ENCODE data around the gene CCDC174.

CCDC174 gene

DNA sequence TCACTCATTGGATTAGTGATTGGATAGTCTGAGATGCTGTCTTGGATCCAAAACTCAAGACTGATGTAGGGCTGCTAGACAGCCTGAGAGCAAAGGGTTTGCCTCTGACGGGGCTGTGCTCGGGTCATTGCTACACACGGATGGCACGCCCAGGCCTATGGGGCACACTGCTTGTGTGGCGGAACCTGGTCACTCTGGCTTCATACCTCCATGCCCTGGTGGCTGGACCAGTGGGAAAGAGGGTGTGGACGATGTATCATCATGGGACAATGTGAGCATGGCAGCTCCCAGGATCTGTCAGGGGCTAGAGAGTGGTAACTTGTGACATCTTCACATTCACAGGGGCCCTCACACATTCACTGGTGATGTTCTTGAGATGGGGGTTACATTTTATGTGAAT, 18.1 kb upstream of the CCDC174 start:
- Histone ChIP-seq H2BK120ac (ENCODE audit: low read depth, low read length) (no peak overlapping the region), H3K79me1 (ENCODE audit: low read depth, low read length) (no peaks in the 10 kb centered on the region), H3K4ac (ENCODE audit: low read length) (no peak overlapping the region), H3K18ac (ENCODE audit: low read length) (no peak overlapping the region), H3K14ac (ENCODE audit: low read length) (no peak overlapping the region), H2AFZ (ENCODE audit: low read length) (no peak overlapping the region), H4K8ac (ENCODE audit: low read depth, low read length) (no peak overlapping the region), H3K27me3 (ENCODE audit: control insufficient read depth in 3 of 3, insufficient read depth in 3 of 3, low read depth in 1 of 3, low read length in 3 of 3) (peaks cover 0 to 35% (median 0%) of the 10 kb centered on the region in 3 experiments), H3K23ac (ENCODE audit: low read depth, low read length, poor library complexity) (no peak overlapping the region), H3K4me3 (ENCODE audit: low read length in 2 of 2) (no peak overlapping the region), H2AK5ac (ENCODE audit: low read depth, low read length) (no peak overlapping the region), H3K9ac (ENCODE audit: low read depth, low read length, poor library complexity) (no peak overlapping the region), H4K91ac (ENCODE audit: low read depth, low read length, poor library complexity) (no peak overlapping the region), H2BK5ac (ENCODE audit: low read length) (no peak overlapping the region), H2BK12ac (ENCODE audit: low read length) (no peak overlapping the region), H3K4me2 (ENCODE audit: insufficient read depth, low read length, poor library complexity, severe bottlenecking) (no peak overlapping the region), H2BK15ac (ENCODE audit: low read length) (no peak overlapping the region), H3K4me1 (ENCODE audit: control insufficient read depth in 2 of 2, insufficient read depth in 1 of 2, low read depth in 1 of 2, low read length in 2 of 2) (peaks cover 0 to 2% of the 10 kb centered on the region in 2 donors), H3K9me3 (replicated peaks in 1 of 2; ENCODE audit: control insufficient read depth in 2 of 2, insufficient read depth in 1 of 2, low read depth in 1 of 2, low read length in 2 of 2) (peaks cover 0 to 6% of the 10 kb centered on the region in 2 donors), H3K27ac (replicated peaks; ENCODE audit: low read length) (no peak overlapping the region), H3K36me3 (replicated peaks in 1 of 2; ENCODE audit: control insufficient read depth in 2 of 2, insufficient read depth in 2 of 2, low read length in 2 of 2) (no peaks in the 10 kb centered on the region)
- no peak for DNase-seq (ENCODE audit: low spot score)
- no CpG with 5 or more reads among the region's 6 CpGs for WGBS, 2 donors (ENCODE audit: extremely low coverage in 2 of 2, insufficient read length in 2 of 2, insufficient replicate concordance in 1 of 2)

DNA sequence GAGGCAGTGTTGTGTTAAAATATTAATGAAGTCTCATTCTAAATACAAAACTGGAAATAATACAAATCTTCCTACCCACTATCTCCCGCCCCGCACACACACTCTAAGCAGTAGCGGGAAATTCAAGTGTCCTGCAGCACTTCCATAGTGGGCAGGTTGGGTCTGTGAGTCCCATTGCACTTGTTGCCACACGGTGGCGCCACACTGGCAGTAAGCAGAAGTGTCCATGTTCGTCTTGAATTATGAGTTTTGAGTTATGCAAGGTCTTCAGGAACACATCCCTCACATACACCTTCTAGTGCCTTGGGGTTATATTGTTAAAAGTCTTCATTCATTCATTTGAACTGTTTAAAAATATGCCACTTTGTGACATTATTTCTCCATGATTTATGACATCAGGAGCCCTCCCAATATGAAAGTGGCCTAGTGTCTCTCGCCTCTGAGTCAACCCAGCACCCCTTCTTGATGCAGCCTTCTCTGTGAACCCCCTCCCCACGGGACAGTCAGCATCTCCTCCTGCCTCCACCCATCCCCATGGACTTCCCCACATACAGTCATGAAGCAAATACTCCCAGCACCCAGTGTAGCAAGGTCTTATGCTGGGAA, 17.6 kb upstream of the CCDC174 start:
- Histone ChIP-seq H3K14ac (ENCODE audit: low read length) (no peak overlapping the region), H2BK12ac (ENCODE audit: low read length) (no peak overlapping the region), H3K4me3 (ENCODE audit: low read length in 2 of 2) (no peak overlapping the region), H3K27ac (replicated peaks; ENCODE audit: low read length) (no peak overlapping the region), H2BK5ac (ENCODE audit: low read length) (no peak overlapping the region), H3K4ac (ENCODE audit: low read length) (no peak overlapping the region), H3K9ac (ENCODE audit: low read depth, low read length, poor library complexity) (no peak overlapping the region), H3K4me1 (ENCODE audit: control insufficient read depth in 2 of 2, insufficient read depth in 1 of 2, low read depth in 1 of 2, low read length in 2 of 2) (peaks cover 0 to 2% of the 10 kb centered on the region in 2 donors), H3K18ac (ENCODE audit: low read length) (no peak overlapping the region), H3K4me2 (ENCODE audit: insufficient read depth, low read length, poor library complexity, severe bottlenecking) (no peak overlapping the region), H2AK5ac (ENCODE audit: low read depth, low read length) (no peak overlapping the region), H3K36me3 (replicated peaks in 1 of 2; ENCODE audit: control insufficient read depth in 2 of 2, insufficient read depth in 2 of 2, low read length in 2 of 2) (no peaks in the 10 kb centered on the region), H2BK120ac (ENCODE audit: low read depth, low read length) (no peak overlapping the region), H3K27me3 (ENCODE audit: control insufficient read depth in 3 of 3, insufficient read depth in 3 of 3, low read depth in 1 of 3, low read length in 3 of 3) (peaks cover 0 to 30% (median 0%) of the 10 kb centered on the region in 3 experiments), H3K79me1 (ENCODE audit: low read depth, low read length) (no peaks in the 10 kb centered on the region), H4K8ac (ENCODE audit: low read depth, low read length) (no peak overlapping the region), H2AFZ (ENCODE audit: low read length) (no peak overlapping the region), H3K9me3 (replicated peaks in 1 of 2; ENCODE audit: control insufficient read depth in 2 of 2, insufficient read depth in 1 of 2, low read depth in 1 of 2, low read length in 2 of 2) (peaks cover 0 to 4% of the 10 kb centered on the region in 2 donors), H4K91ac (ENCODE audit: low read depth, low read length, poor library complexity) (no peak overlapping the region), H2BK15ac (ENCODE audit: low read length) (no peak overlapping the region), H3K23ac (ENCODE audit: low read depth, low read length, poor library complexity) (no peak overlapping the region)
- WGBS, 2 donors (ENCODE audit: extremely low coverage in 2 of 2, insufficient read length in 2 of 2, insufficient replicate concordance in 1 of 2): no CpG with 5 or more reads among the region's 8 CpGs
- DNase-seq (ENCODE audit: low spot score): peak; percentile 23

DNA sequence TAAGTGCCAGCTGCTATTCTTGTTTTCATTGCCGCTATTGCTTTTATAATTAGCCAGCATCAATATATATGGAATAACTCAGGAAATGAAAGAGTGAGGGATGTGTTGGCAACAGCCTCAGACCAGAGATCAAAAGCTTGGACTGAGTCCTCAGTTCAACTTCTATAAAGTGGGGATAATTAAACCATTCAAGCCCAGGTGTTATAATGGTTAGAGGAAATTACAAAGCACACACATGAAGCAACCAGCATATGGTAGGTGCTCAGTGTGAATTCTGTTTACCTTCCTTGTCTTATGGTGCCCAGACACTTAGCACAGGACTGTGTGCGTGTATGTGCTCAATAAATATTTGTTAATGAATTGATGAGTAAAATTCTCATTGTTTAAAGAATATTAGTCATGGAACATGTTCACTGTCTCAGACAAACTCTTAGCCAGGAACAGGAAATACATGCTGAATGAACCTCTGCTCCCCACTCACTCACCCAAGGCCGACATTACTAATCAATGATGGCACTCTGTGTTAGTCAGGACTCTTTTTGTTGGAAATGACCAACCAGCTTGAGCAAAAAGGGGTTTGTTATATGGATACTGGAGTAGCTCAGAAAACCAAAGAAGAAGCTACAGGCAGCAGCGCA, 16.7 kb upstream of the CCDC174 start:
- peaks cover 0 to 2% of the 10 kb centered on the region in 2 donors for H3K4me1 ChIP-seq (ENCODE audit: control insufficient read depth in 2 of 2, insufficient read depth in 1 of 2, low read depth in 1 of 2, low read length in 2 of 2)
- no peak overlapping the region for H3K4me3 ChIP-seq (ENCODE audit: low read length in 2 of 2)
- H4K8ac ChIP-seq (ENCODE audit: low read depth, low read length): no peak overlapping the region
- H4K91ac ChIP-seq (ENCODE audit: low read depth, low read length, poor library complexity): no peak overlapping the region
- no peak overlapping the region for H2AK5ac ChIP-seq (ENCODE audit: low read depth, low read length)
- H2BK5ac ChIP-seq (ENCODE audit: low read length): no peak overlapping the region
- H2AFZ ChIP-seq (ENCODE audit: low read length): no peak overlapping the region
- H2BK12ac ChIP-seq (ENCODE audit: low read length): no peak overlapping the region
- H3K14ac ChIP-seq (ENCODE audit: low read length): no peak overlapping the region
- DNase-seq (ENCODE audit: low spot score): no peak
- no peak overlapping the region for H3K4me2 ChIP-seq (ENCODE audit: insufficient read depth, low read length, poor library complexity, severe bottlenecking)
- H3K9ac ChIP-seq (ENCODE audit: low read depth, low read length, poor library complexity): no peak overlapping the region
- no peaks in the 10 kb centered on the region for H3K79me1 ChIP-seq (ENCODE audit: low read depth, low read length)
- H3K36me3 ChIP-seq (replicated peaks in 1 of 2; ENCODE audit: control insufficient read depth in 2 of 2, insufficient read depth in 2 of 2, low read length in 2 of 2): no peaks in the 10 kb centered on the region
- H3K9me3 ChIP-seq (replicated peaks in 1 of 2; ENCODE audit: control insufficient read depth in 2 of 2, insufficient read depth in 1 of 2, low read depth in 1 of 2, low read length in 2 of 2): peaks cover 0 to 3% of the 10 kb centered on the region in 2 donors
- WGBS, 2 donors (ENCODE audit: extremely low coverage in 2 of 2, insufficient read length in 2 of 2, insufficient replicate concordance in 1 of 2): no CpG with 5 or more reads among the region's 4 CpGs
- H2BK120ac ChIP-seq (ENCODE audit: low read depth, low read length): no peak overlapping the region
- H2BK15ac ChIP-seq (ENCODE audit: low read length): no peak overlapping the region
- no peak overlapping the region for H3K18ac ChIP-seq (ENCODE audit: low read length)
- H3K4ac ChIP-seq (ENCODE audit: low read length): no peak overlapping the region
- no peak overlapping the region for H3K27ac ChIP-seq (replicated peaks; ENCODE audit: low read length)
- H3K27me3 ChIP-seq (ENCODE audit: control insufficient read depth in 3 of 3, insufficient read depth in 3 of 3, low read depth in 1 of 3, low read length in 3 of 3): peaks cover 0 to 33% (median 0%) of the 10 kb centered on the region in 3 experiments
- no peak overlapping the region for H3K23ac ChIP-seq (ENCODE audit: low read depth, low read length, poor library complexity)

DNA sequence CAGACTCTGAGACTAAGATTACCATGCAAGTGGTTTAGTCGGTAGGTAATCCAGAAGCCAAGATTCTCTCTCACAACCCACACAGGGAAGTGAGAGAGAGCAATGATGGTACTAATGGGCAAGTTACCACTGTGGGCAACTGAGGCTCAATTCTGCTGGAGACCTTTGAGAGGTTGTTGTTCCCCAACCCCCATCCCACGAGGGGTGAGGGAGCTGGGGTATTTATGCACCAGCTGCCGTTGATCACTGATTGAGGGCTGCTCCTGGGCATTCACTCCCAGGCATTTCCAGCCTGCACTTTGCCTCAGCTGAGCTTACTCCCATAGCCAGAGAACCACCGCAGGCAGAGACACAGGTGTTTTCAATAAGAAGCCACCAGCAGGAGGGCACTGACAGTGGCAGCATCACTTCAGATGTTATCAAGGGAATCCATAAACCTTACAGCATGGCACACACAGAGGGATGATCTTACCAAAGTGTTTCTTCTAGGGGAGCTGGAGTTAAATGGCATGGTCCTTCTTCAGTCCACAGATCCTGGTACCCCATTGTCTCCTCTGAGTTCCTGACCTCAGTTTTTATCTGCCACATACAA, 15.0 kb upstream of the CCDC174 start:
- no peaks in the 10 kb centered on the region for H3K36me3 ChIP-seq (replicated peaks in 1 of 2; ENCODE audit: control insufficient read depth in 2 of 2, insufficient read depth in 2 of 2, low read length in 2 of 2)
- no peak overlapping the region for H2BK120ac ChIP-seq (ENCODE audit: low read depth, low read length)
- H3K4me1 ChIP-seq (ENCODE audit: control insufficient read depth in 2 of 2, insufficient read depth in 1 of 2, low read depth in 1 of 2, low read length in 2 of 2): no peaks in the 10 kb centered on the region
- no peak overlapping the region for H3K14ac ChIP-seq (ENCODE audit: low read length)
- no peak overlapping the region for H2BK5ac ChIP-seq (ENCODE audit: low read length)
- H2AK5ac ChIP-seq (ENCODE audit: low read depth, low read length): no peak overlapping the region
- H3K79me1 ChIP-seq (ENCODE audit: low read depth, low read length): no peaks in the 10 kb centered on the region
- peaks cover 0 to 3% of the 10 kb centered on the region in 2 donors for H3K9me3 ChIP-seq (replicated peaks in 1 of 2; ENCODE audit: control insufficient read depth in 2 of 2, insufficient read depth in 1 of 2, low read depth in 1 of 2, low read length in 2 of 2)
- DNase-seq (ENCODE audit: low spot score): no peak
- H2BK15ac ChIP-seq (ENCODE audit: low read length): no peak overlapping the region
- H3K27ac ChIP-seq (replicated peaks; ENCODE audit: low read length): no peak overlapping the region
- peaks cover 0 to 35% (median 0%) of the 10 kb centered on the region in 3 experiments for H3K27me3 ChIP-seq (ENCODE audit: control insufficient read depth in 3 of 3, insufficient read depth in 3 of 3, low read depth in 1 of 3, low read length in 3 of 3)
- no peak overlapping the region for H2AFZ ChIP-seq (ENCODE audit: low read length)
- H3K4me2 ChIP-seq (ENCODE audit: insufficient read depth, low read length, poor library complexity, severe bottlenecking): no peak overlapping the region
- no peak overlapping the region for H2BK12ac ChIP-seq (ENCODE audit: low read length)
- H3K23ac ChIP-seq (ENCODE audit: low read depth, low read length, poor library complexity): no peak overlapping the region
- no peak overlapping the region for H4K8ac ChIP-seq (ENCODE audit: low read depth, low read length)
- no peak overlapping the region for H3K18ac ChIP-seq (ENCODE audit: low read length)
- H3K4me3 ChIP-seq (ENCODE audit: low read length in 2 of 2): peak overlapping the region in 1 of 2 donors; percentile 10
- WGBS, 2 donors (ENCODE audit: extremely low coverage in 2 of 2, insufficient read length in 2 of 2, insufficient replicate concordance in 1 of 2): no CpG with 5 or more reads among the region's 4 CpGs
- H3K4ac ChIP-seq (ENCODE audit: low read length): no peak overlapping the region
- no peak overlapping the region for H4K91ac ChIP-seq (ENCODE audit: low read depth, low read length, poor library complexity)
- no peak overlapping the region for H3K9ac ChIP-seq (ENCODE audit: low read depth, low read length, poor library complexity)

All from neuronal stem cell (in vitro differentiated cells).